Transverse colon (tissue), 4 donors: ENCODE results near the gene CCR2. TPM values are rescaled to one million over a fixed set of nuclear protein-coding genes. Genes with fewer than 3 reads are reported as not detected.
"Not testable (repeated sequence)": the region's sequence is repeated elsewhere in the genome, so short reads cannot be mapped to it uniquely, and the experiment has no call there.

Source experiments
- DNase-seq: peaks from one replicate; pipeline ENCODE4 v3.0.0-alpha.2; 2019
- H3K27ac ChIP-seq, 4 donors: fragments of 200-600 bp; sonication (generic); 2 replicates each; pipeline ENCODE4 v1.5.1; 2016 to 2018; ENCODE audit warnings: inconsistent platforms in 4 of 4
- H3K27me3 ChIP-seq: fragments of 200-600 bp; sonication (generic); 2 replicates; pipeline ENCODE4 v1.5.1; 2017; ENCODE audit warnings: inconsistent platforms
- H3K36me3 ChIP-seq, 4 donors: fragments of 200-600 bp; sonication (generic); 2 replicates each; pipeline ENCODE4 v1.5.1; 2017 to 2019; ENCODE audit warnings: inconsistent platforms in 4 of 4
- H3K4me1 ChIP-seq, 4 donors: fragments of 200-600 bp; sonication (generic); 2 replicates each; pipeline ENCODE4 v1.5.1; 2017 to 2020; ENCODE audit warnings: inconsistent platforms in 4 of 4
- H3K4me3 ChIP-seq, 4 donors: fragments of 200-600 bp; sonication (generic); 1 replicate in 1 of 4; 2 replicates in 3 of 4; pipeline versions ENCODE4 v1.5.1 to v1.6.1; 2017 to 2019; ENCODE audit warnings: inconsistent platforms in 4 of 4
- H3K9me3 ChIP-seq, 2 donors: fragments of 200-600 bp; sonication (generic); 2 replicates each; pipeline ENCODE4 v1.5.1; 2017 to 2019; ENCODE audit warnings: inconsistent platforms in 2 of 2
- CTCF ChIP-seq, 5 experiments: fragments of 200-600 bp in 3 of 5; fragments of 450-650 bp in 2 of 5; sonication (generic) in 3 of 5; IDR thresholded peaks; 1 replicate in 2 of 5; 2 replicates in 3 of 5; pipeline ENCODE4 v1.5.1; 2016 to 2017; ENCODE audit warnings: antibody characterized with exemption in 5 of 5, inconsistent platforms in 3 of 5, mild to moderate bottlenecking in 2 of 5, moderate library complexity in 1 of 5
- EP300 ChIP-seq: sonication (generic); formaldehyde crosslinking; IDR thresholded peaks from one replicate; pipeline ENCODE4 v1.6.1; 2017; ENCODE audit warnings: antibody characterized with exemption, low read depth
- POLR2A ChIP-seq: fragments of 450-650 bp; IDR thresholded peaks from one replicate; pipeline ENCODE4 v1.6.1; 2016; ENCODE audit warnings: antibody characterized with exemption, mild to moderate bottlenecking, moderate library complexity
- POLR2AphosphoS5 ChIP-seq, 3 donors: sonication (generic); formaldehyde crosslinking; IDR thresholded peaks; one replicate each; pipeline ENCODE4 v1.6.1; 2016; ENCODE audit warnings: antibody characterized with exemption in 3 of 3
- WGBS, 2 donors: methylation state at CpG; one replicate each; pipeline ENCODE4 v1.1.5; 2018; ENCODE audit warnings: low coverage in 1 of 2; 5-methylcytosine and 5-hydroxymethylcytosine counted together
- in situ Hi-C, 4 donors: fragments of 200-750 bp; cut with MboI; loops; one replicate each; pipeline versions ENCODE4 v1.15.0 to v1.15.1; 2017; ENCODE audit warnings: low sequenced_read_pairs in 3 of 4, low pct_ligation_motif_present in 1 of 4, low pct_unique_long_range_greater_than_20kb in 1 of 4
- intact Hi-C: fragments of 100-400 bp; cut with DNase I; formaldehyde crosslinking; loops from one replicate; pipeline ENCODE4 v1.15.1; 2023; ENCODE audit warnings: low total_unique reads
- total RNA-seq, 4 donors: library from RNA; depleted of rRNA; stranded (reverse); fragments of >200 nt; gene quantifications; one replicate each; pipeline ENCODE4 v1.1.0, GENCODE V29; 2016

CCR2 gene
- total RNA-seq, 4 donors from 2014 or later: 1.8 to 4.6 TPM; not detected in 2

GRCh38 chr3:46383951-46384330, 30.0 kb downstream of the CCR2 start:
- intact Hi-C loops (no loop called here), in situ Hi-C loops (loop anchor here in 1 of 4 donors (25.0 kb wide), 1 partner anchor 447 kb away; the partner anchor contains the start of gene CXCR6)
- H3K9me3 ChIP-seq: no peaks in the 10 kb centered on the region
- TF ChIP-seq POLR2AphosphoS5 (IDR thresholded peaks at IDR 0.05) (no peak), CTCF (IDR thresholded peaks at IDR 0.05) (no peak), EP300 (no peak), POLR2A (no peak)
- no peaks in the 10 kb centered on the region for H3K36me3 ChIP-seq
- no peak for DNase-seq
- H3K4me3 ChIP-seq: no peak overlapping the region
- peak overlapping the region in 1 of 4 donors; percentile 41 for H3K27ac ChIP-seq
- H3K27me3 ChIP-seq: no peaks in the 10 kb centered on the region
- H3K4me1 ChIP-seq: peaks cover 0 to 39% (median 17%) of the 10 kb centered on the region in 4 donors
- 53 to 56% methylated on average over 3 to 5 of the region's 5 CpGs for WGBS, 2 donors

GRCh38 chr3:46386205-46386604, 32.3 kb downstream of the CCR2 start:
- Histone ChIP-seq H3K36me3 (no peaks in the 10 kb centered on the region), H3K27ac (peak overlapping the region in 3 of 4 donors; percentile 29 to 46 (median 34)), H3K9me3 (no peaks in the 10 kb centered on the region), H3K27me3 (no peaks in the 10 kb centered on the region), H3K4me1 (peaks cover 0 to 28% (median 14%) of the 10 kb centered on the region in 4 donors), H3K4me3 (no peak overlapping the region)
- no peak for DNase-seq
- intact Hi-C loops (no loop called here), in situ Hi-C loops (loop anchor here in 1 of 4 donors (25.0 kb wide), 1 partner anchor 449 kb away; the partner anchor contains the start of gene CXCR6)
- TF ChIP-seq EP300: no peak
- no peak for TF ChIP-seq CTCF (IDR thresholded peaks at IDR 0.05)
- TF ChIP-seq POLR2A: no peak
- TF ChIP-seq POLR2AphosphoS5 (IDR thresholded peaks at IDR 0.05): no peak
- 30 to 42% methylated on average over 2 to 4 of the region's 4 CpGs for WGBS, 2 donors

GRCh38 chr3:46388847-46389246, 34.9 kb downstream of the CCR2 start:
- WGBS, 2 donors: 96% methylated on average over 4 of the region's 4 CpGs
- DNase-seq, intact Hi-C loops, H3K27me3 ChIP-seq, H3K36me3 ChIP-seq, H3K4me3 ChIP-seq, H3K9me3 ChIP-seq, H3K27ac ChIP-seq: not testable (repeated sequence)
- in situ Hi-C loops: loop anchor here in 1 of 4 donors (25.0 kb wide), 1 partner anchor 452 kb away; the partner anchor contains the start of gene CXCR6
- H3K4me1 ChIP-seq: peaks cover 0 to 13% (median 6%) of the 10 kb centered on the region in 4 donors

GRCh38 chr3:46389306-46389705, 35.4 kb downstream of the CCR2 start:
- intact Hi-C loops: no loop called here
- Histone ChIP-seq H3K27ac (no peak overlapping the region), H3K4me3 (no peak overlapping the region), H3K9me3 (no peaks in the 10 kb centered on the region), H3K27me3 (no peaks in the 10 kb centered on the region), H3K36me3 (no peaks in the 10 kb centered on the region), H3K4me1 (peaks cover 0 to 10% (median 4%) of the 10 kb centered on the region in 4 donors)
- no peak for TF ChIP-seq POLR2A
- TF ChIP-seq EP300: no peak
- TF ChIP-seq CTCF (IDR thresholded peaks at IDR 0.05): no peak
- no peak for TF ChIP-seq POLR2AphosphoS5 (IDR thresholded peaks at IDR 0.05)
- in situ Hi-C loops: loop anchor here in 1 of 4 donors (25.0 kb wide), 1 partner anchor 452 kb away; the partner anchor contains the start of gene CXCR6
- no peak for DNase-seq
- 87% methylated on average over 5 to 6 of the region's 6 CpGs for WGBS, 2 donors

GRCh38 chr3:46391526-46391925, 37.6 kb downstream of the CCR2 start:
- DNase-seq, H3K9me3 ChIP-seq, H3K4me1 ChIP-seq, H3K36me3 ChIP-seq, H3K27ac ChIP-seq, H3K27me3 ChIP-seq, H3K4me3 ChIP-seq, intact Hi-C loops: not testable (repeated sequence)
- 86 to 100% methylated on average over 3 to 5 of the region's 5 CpGs for WGBS, 2 donors
- in situ Hi-C loops: loop anchor here in 1 of 4 donors (25.0 kb wide), 1 partner anchor 454 kb away; the partner anchor contains the start of gene CXCR6
